D721Med (cell line): ENCODE measurements around the gene CDKN1B.

Source experiments
- DNase-seq: peaks from one replicate; pipeline ENCODE4 v3.0.0; 2011; ENCODE audit warnings: low spot score; ENCODE audit not compliant: insufficient read length
- FAIRE-seq: peaks from 2 replicates; lab custom pipeline; 2011; peaks lifted over from hg19 to GRCh38; lab: Jason Lieb, UNC
- TF ChIP-seq, protein P1 (sequence below): IDR thresholded peaks from 2 replicates; pipeline ENCODE4 v1.5.1; 2012; ENCODE audit warnings: mild to moderate bottlenecking, control low read depth; ENCODE audit not compliant: insufficient read depth; ENCODE audit errors: missing control alignments

The CDKN1B gene

DNA sequence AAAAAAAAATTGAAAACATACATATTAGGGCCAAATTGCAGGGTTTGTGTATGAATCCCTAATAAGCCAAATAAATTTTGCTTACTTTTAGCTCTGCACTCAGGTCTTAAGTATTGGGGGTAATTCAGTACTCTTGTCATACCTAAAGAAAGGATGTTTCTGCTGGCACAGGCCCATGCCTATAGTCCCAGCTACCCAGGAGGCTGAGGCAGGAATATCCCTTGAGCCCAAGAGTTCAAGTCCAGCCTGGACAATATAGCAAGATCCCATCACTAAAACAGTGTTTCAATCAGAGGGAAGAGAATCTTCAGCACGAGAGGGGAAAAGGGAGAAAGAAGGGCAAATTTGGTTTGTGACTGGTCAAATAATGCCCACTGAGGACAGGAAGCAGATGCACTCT lies 17.8 kb upstream of the CDKN1B start:
- TF ChIP-seq, protein P1, sequence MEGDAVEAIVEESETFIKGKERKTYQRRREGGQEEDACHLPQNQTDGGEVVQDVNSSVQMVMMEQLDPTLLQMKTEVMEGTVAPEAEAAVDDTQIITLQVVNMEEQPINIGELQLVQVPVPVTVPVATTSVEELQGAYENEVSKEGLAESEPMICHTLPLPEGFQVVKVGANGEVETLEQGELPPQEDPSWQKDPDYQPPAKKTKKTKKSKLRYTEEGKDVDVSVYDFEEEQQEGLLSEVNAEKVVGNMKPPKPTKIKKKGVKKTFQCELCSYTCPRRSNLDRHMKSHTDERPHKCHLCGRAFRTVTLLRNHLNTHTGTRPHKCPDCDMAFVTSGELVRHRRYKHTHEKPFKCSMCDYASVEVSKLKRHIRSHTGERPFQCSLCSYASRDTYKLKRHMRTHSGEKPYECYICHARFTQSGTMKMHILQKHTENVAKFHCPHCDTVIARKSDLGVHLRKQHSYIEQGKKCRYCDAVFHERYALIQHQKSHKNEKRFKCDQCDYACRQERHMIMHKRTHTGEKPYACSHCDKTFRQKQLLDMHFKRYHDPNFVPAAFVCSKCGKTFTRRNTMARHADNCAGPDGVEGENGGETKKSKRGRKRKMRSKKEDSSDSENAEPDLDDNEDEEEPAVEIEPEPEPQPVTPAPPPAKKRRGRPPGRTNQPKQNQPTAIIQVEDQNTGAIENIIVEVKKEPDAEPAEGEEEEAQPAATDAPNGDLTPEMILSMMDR = no peak
- no peak for DNase-seq
- FAIRE-seq = no peak

DNA sequence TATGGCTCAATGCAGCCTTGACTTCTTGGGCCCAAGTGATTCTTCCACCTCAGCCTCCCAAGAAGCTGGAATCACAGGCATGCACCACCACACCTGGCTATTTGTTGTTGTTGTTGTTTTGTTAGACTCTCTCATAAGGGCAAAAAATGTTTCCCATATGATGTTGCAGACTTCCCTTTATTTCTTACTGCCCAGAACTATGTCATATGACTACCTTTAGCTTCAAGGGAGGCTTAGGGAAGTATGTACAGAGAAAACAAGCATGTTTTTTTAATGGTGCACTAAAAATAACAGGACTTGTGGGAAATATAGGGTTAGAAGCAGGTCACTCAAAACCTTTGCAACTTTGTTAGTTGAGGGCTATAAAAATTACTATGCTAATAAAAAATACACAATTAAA lies 16.9 kb upstream of the CDKN1B start:
- DNase-seq (no peak), FAIRE-seq (no peak)

DNA sequence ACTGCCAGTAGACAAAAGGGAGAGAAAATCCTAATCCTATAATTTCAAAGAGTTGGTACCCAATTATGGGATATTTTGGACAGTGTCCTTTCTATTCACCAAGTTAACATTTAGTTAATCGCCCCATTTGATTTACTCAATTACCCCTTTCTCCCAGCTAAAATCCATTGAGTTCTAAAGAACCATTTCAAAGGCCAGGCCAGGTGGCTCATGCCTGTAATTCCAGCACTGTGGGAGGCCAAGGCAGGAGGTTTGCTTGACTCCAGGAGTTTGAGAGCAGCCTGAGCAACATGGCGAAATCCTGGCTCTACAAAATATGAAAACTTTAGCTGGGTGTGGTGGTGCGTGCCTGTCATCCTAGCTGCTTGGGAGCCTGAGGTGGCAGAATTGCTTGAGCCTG lies 15.7 kb upstream of the CDKN1B start:
- TF ChIP-seq, protein P1 = no peak
- DNase-seq = no peak
- FAIRE-seq = no peak

More for the DNA sequence above, 16.9 kb upstream of the CDKN1B start:
- TF ChIP-seq, protein P1 = no peak

DNA sequence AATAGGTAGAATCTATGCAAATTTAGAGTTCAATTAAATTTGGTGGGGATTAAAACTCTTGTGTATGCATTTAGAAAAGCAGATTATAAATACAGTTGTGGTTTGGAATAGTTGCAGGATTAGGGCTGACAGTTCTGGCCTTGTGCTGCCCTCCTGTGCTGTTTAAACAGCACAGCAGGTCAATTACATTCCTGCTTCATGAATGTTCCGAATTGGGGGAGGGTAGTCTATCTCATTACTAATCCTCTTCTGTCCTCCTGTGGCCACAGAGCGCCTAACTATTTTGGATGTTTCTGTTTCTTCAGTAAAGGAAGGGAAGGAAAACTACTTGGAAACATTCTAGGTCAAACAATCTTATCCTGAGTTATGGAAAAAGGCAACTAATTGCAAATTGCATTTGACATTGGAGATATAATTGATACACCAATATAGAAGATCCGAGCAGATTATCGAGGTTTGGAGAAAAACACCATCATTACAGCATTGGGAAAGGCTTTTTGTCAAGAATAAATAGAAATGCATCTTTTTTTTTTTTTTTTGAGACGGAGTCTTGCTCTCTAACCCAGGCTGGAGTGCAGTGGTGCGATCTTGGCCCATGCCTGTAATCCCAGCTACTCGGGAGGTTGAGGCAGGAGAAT lies 12.5 kb upstream of the CDKN1B start:
- FAIRE-seq (peak; percentile 89), DNase-seq (no peak)
- TF ChIP-seq, protein P1 = peak; percentile 97

DNA sequence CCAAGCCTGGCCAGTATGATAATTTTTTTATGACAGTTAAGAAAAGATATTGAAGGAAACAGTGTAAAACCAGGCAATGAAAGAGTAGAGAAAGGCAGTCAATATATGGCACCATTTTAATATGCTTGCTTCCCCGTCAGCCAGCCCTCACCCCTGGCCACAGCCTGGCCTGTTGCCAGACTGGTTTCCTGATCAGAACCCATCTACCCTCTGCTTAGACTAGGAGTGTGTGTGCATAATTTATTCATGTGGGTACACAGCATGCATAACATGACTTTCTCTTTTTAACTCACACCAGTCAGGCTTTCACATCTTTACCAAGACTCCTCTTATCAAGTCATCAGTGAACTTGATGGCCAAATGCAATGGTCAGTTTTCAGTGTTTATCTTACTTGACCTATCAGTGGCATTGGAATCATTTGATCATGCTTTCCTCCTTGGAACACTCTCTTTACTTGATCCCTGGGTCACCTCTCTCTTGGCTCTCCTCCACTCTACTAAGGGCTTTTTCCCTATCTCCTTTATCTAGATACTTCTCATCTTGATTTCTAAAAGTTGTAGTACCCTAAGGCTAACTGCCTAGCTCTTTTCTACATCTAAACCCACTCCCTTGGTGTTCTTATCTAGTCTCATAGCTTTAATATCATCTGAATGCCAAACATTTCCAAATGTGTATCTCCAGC lies 11.2 kb upstream of the CDKN1B start:
- TF ChIP-seq, protein P1 = no peak
- FAIRE-seq (no peak), DNase-seq (no peak)

DNA sequence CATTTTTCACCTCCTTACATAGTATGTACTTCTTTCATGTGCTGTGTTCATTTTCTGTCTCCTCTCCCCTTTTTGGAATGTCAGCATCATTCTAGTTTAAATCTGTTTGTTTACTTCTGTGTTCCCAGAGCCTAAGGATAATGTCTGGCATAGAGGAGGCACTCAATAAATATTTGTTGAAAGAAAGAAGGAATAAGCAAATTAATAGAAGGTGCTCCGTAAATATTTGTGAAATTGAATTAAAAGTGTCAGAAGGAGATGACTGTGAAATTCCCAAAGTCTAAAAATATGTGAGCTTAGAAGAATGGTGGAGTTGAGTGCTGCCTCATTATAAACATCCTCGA lies 3.3 kb upstream of the CDKN1B start:
- no peak for DNase-seq
- no peak for FAIRE-seq
- TF ChIP-seq, protein P1 = no peak
